ENCODE data around the gene GPR161.
"Not testable (repeated sequence)": the region's sequence is repeated elsewhere in the genome, so short reads cannot be mapped to it uniquely, and the experiment has no call there.

Gene GPR161

DNA sequence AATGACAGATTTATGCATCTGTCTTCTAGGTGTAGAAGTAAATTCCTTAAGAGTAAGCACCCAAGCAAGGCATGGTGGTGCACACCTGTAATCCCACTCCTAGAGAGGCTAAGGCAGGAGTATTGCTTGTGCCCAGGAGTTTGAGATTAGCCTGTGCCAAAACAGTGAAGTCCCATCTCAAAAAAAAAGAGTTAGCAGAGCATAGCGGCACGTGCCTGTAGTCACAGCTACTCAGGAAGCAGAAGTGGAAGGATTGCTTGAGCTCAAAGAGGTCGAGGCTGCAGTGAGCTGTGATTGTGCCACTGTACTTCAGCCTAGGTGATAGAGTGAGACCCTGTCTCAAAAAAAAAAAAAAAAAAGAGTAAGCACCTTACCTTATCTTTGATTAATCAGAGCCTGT lies 26.9 kb upstream of the GPR161 start:
- no peak overlapping the region for H3K9ac ChIP-seq (ENCODE audit: low read depth, low read length)
- H3K27ac ChIP-seq (ENCODE audit: low read length) = no peak overlapping the region
- no peaks in the 10 kb centered on the region; the same call in 1 of the 2 replicates for H3K9me3 ChIP-seq (ENCODE audit: insufficient read depth, low read depth, low read length)
- H3K4me1 ChIP-seq (ENCODE audit: insufficient read depth, low read length) = no peaks in the 10 kb centered on the region
- H3K36me3 ChIP-seq (ENCODE audit: insufficient read depth, low read depth, low read length) = no peaks in the 10 kb centered on the region
- no peak overlapping the region for H3K4me3 ChIP-seq (ENCODE audit: low read length)
- no peaks in the 10 kb centered on the region for H3K27me3 ChIP-seq (ENCODE audit: insufficient read depth, low read length)

DNA sequence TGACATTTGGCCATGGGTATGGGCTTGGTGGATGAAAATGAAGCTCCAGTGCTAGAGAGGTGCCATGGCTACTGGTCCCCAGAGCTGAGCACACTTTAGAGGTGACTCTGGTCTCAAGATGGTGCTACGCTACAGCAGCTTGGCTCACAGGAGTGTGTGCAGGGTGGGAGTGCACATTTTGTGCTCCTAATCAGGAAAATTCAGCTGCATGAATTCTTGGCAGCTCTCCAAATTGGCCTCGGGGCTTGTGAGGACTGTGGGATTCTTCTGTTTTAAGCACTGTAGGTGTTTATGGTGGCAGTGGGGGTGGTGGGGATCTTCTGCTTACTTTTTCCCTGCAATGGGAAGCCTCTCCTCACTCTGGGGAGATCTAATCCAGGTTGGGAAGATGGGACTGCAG lies 24.7 kb upstream of the GPR161 start:
- no peak overlapping the region for H3K9ac ChIP-seq (ENCODE audit: low read depth, low read length)
- no peaks in the 10 kb centered on the region for H3K27me3 ChIP-seq (ENCODE audit: insufficient read depth, low read length)
- H3K4me3 ChIP-seq (ENCODE audit: low read length) = no peak overlapping the region
- H3K9me3 ChIP-seq (ENCODE audit: insufficient read depth, low read depth, low read length) = no peaks in the 10 kb centered on the region; the same call in none of the 2 replicates
- H3K4me1 ChIP-seq (ENCODE audit: insufficient read depth, low read length) = no peaks in the 10 kb centered on the region
- H3K27ac ChIP-seq (ENCODE audit: low read length) = no peak overlapping the region
- no peaks in the 10 kb centered on the region for H3K36me3 ChIP-seq (ENCODE audit: insufficient read depth, low read depth, low read length)

DNA sequence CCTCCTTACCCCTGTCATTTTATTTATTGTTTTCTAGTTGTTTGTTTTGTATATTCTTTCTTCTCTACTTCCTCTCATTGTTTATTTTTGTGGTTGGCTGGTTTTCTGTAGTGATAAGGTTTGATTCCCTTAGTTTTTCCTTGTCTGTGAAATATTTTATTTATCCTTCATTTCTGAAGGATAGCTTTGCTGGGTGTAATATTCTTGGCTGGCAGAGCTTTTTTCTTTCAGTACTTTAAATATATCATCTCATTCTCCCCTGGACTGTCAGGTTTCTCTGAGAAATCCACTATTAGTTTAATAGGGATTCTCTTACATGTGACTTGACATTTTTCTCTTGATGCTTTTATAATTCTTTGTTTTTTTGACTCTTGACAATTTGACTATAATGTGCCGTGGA lies 23.2 kb upstream of the GPR161 start:
- Histone ChIP-seq H3K27me3 (ENCODE audit: insufficient read depth, low read length) (no peaks in the 10 kb centered on the region), H3K4me3 (ENCODE audit: low read length) (no peak overlapping the region), H3K4me1 (ENCODE audit: insufficient read depth, low read length) (no peaks in the 10 kb centered on the region), H3K27ac (ENCODE audit: low read length) (no peak overlapping the region), H3K36me3 (ENCODE audit: insufficient read depth, low read depth, low read length) (no peaks in the 10 kb centered on the region), H3K9ac (ENCODE audit: low read depth, low read length) (no peak overlapping the region), H3K9me3 (ENCODE audit: insufficient read depth, low read depth, low read length) (no peaks in the 10 kb centered on the region; the same call in none of the 2 replicates)

DNA sequence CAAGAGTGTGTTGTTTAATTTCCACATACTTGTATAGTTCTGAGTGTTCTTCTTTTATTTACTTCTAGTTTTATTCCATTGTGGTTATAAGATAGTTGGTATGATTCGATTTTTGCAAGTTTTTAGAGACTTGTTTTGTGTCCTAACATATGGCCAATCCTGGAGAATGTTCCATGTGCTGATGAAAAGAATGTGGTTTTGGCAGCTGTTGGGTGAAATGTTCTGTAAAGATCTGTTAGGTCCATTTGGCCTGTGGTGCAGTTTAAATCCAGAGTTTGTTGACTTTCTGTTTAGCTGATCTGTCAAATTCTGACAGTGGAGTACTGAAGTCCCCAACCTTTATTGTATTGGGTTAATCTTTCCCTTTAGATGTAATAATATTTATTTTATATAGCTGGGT lies 22.5 kb upstream of the GPR161 start:
- Histone ChIP-seq H3K4me1 (ENCODE audit: insufficient read depth, low read length) (no peaks in the 10 kb centered on the region), H3K27me3 (ENCODE audit: insufficient read depth, low read length) (no peaks in the 10 kb centered on the region), H3K9me3 (ENCODE audit: insufficient read depth, low read depth, low read length) (no peaks in the 10 kb centered on the region; the same call in none of the 2 replicates), H3K9ac (ENCODE audit: low read depth, low read length) (no peak overlapping the region), H3K4me3 (ENCODE audit: low read length) (no peak overlapping the region), H3K36me3 (ENCODE audit: insufficient read depth, low read depth, low read length) (no peaks in the 10 kb centered on the region), H3K27ac (ENCODE audit: low read length) (no peak overlapping the region)

DNA sequence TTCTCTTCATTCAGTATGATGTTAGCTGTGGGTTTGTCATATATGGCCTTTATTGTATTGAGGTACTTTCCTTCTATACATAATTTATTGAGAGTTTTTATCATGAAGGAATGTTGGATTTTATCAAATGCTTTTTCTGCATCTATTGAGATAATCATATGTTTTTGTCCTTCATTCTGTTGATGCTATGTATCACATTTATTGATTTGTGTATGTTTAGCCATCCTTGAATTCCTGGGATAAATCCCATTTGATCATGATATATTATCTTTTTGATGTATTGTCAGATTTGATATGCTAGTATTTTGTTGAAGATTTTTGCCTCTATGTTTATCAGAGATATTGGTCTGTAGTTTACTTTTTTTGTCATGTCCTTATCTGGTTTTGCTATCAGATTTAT lies 20.9 kb upstream of the GPR161 start:
- Histone ChIP-seq H3K27ac (ENCODE audit: low read length) (no peak overlapping the region), H3K27me3 (ENCODE audit: insufficient read depth, low read length) (no peaks in the 10 kb centered on the region)

DNA sequence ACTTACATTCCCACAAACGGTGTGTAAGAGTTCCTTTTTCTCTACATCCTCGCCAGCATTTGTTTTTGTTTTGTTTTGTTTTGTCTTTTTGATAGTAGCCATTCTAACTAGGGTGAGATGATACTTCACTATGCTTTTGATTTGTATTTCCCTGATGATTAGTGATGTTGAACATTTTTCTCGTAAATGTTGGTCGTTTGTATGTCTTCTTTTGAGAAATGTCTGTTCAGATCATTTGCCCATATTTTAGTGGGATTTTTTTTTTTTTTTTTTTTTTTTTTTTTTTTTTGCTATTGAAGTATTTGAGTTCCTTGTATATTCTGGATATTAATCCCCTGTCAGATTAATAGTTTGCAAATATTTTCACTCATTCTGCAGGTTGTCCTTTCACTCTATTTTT lies 19.2 kb upstream of the GPR161 start:
- Histone ChIP-seq H3K36me3 (ENCODE audit: insufficient read depth, low read depth, low read length) (no peaks in the 10 kb centered on the region), H3K27ac (ENCODE audit: low read length) (no peak overlapping the region), H3K4me3 (ENCODE audit: low read length) (no peak overlapping the region), H3K9ac (ENCODE audit: low read depth, low read length) (no peak overlapping the region), H3K9me3 (ENCODE audit: insufficient read depth, low read depth, low read length) (no peaks in the 10 kb centered on the region; the same call in none of the 2 replicates), H3K27me3 (ENCODE audit: insufficient read depth, low read length) (no peaks in the 10 kb centered on the region), H3K4me1 (ENCODE audit: insufficient read depth, low read length) (no peaks in the 10 kb centered on the region)

More for the DNA sequence above, 20.9 kb upstream of the GPR161 start:
- H3K9me3 ChIP-seq (ENCODE audit: insufficient read depth, low read depth, low read length) = no peaks in the 10 kb centered on the region; the same call in none of the 2 replicates
- H3K4me3 ChIP-seq (ENCODE audit: low read length) = no peak overlapping the region
- no peak overlapping the region for H3K9ac ChIP-seq (ENCODE audit: low read depth, low read length)
- H3K4me1 ChIP-seq (ENCODE audit: insufficient read depth, low read length) = no peaks in the 10 kb centered on the region
- H3K36me3 ChIP-seq (ENCODE audit: insufficient read depth, low read depth, low read length) = no peaks in the 10 kb centered on the region

DNA sequence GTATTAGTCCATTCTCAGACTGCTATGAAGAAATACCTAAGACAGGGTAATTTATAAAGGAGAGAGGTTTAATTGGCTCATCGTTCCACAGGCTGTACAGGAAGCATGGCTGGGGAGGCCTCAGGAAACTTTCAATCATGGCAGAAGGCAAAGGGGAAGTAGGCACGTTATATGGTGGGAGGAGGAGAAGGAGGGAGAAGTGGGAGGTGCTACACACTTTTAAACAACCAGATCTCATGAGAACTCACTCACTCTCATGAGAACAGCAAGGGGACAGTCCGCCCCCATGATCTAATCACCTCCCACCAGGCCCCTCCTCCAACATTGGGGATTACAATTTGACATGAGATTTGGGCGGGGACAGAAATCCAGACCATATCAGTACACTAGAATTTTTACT lies 18.0 kb upstream of the GPR161 start:
- not testable (repeated sequence) for H3K9me3 ChIP-seq (ENCODE audit: insufficient read depth, low read depth, low read length); H3K36me3 ChIP-seq (ENCODE audit: insufficient read depth, low read depth, low read length); H3K9ac ChIP-seq (ENCODE audit: low read depth, low read length); H3K27me3 ChIP-seq (ENCODE audit: insufficient read depth, low read length); H3K4me3 ChIP-seq (ENCODE audit: low read length); H3K4me1 ChIP-seq (ENCODE audit: insufficient read depth, low read length); H3K27ac ChIP-seq (ENCODE audit: low read length)

DNA sequence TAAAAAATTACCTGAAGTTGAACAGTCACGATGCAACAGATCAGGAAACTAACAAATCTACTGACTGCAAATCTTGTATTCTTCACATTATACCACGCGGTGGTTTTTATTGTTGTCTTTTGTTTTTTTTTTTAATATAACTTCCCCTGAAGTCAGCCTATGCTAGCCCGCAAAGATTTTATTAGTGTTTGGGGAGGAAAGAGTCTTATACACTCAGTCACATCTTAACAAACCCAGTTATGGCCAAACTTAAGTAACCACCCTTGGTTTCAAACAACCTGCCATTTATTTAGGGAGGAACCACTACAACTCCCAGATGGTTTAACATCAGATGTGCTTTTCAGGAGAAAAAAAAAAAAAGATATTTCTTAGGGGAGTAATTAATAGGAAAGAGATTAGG lies 15.2 kb upstream of the GPR161 start:
- no peaks in the 10 kb centered on the region for H3K4me1 ChIP-seq (ENCODE audit: insufficient read depth, low read length)
- H3K4me3 ChIP-seq (ENCODE audit: low read length) = no peak overlapping the region
- no peaks in the 10 kb centered on the region for H3K27me3 ChIP-seq (ENCODE audit: insufficient read depth, low read length)
- H3K9ac ChIP-seq (ENCODE audit: low read depth, low read length) = no peak overlapping the region
- H3K36me3 ChIP-seq (ENCODE audit: insufficient read depth, low read depth, low read length) = no peaks in the 10 kb centered on the region
- no peak overlapping the region for H3K27ac ChIP-seq (ENCODE audit: low read length)
- no peaks in the 10 kb centered on the region for H3K9me3 ChIP-seq (ENCODE audit: insufficient read depth, low read depth, low read length)

DNA sequence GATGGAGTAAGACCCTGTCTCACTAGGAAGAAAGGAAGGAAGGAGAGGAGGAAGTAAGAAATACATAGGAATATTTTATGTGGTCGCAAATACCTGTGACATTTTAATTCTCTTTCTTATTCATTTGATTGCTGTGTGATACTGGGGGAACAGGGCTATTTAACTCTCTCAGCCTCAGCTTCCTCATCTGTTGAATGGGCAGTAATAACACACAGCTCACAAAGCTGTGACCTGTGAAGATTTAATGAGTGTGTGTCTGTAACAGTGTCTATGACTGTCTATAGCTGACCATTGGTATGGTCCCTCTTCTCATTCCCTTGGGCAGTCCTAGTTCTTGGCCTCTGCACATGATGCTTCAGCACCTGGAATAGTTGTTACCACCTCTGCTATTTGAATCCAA lies 13.6 kb upstream of the GPR161 start:
- Histone ChIP-seq H3K4me1 (ENCODE audit: insufficient read depth, low read length) (no peaks in the 10 kb centered on the region; the same call in 1 of the 2 replicates), H3K9me3 (ENCODE audit: insufficient read depth, low read depth, low read length) (no peaks in the 10 kb centered on the region), H3K27me3 (ENCODE audit: insufficient read depth, low read length) (no peaks in the 10 kb centered on the region), H3K27ac (ENCODE audit: low read length) (no peak overlapping the region), H3K36me3 (ENCODE audit: insufficient read depth, low read depth, low read length) (no peaks in the 10 kb centered on the region), H3K4me3 (ENCODE audit: low read length) (no peak overlapping the region), H3K9ac (ENCODE audit: low read depth, low read length) (no peak overlapping the region)

DNA sequence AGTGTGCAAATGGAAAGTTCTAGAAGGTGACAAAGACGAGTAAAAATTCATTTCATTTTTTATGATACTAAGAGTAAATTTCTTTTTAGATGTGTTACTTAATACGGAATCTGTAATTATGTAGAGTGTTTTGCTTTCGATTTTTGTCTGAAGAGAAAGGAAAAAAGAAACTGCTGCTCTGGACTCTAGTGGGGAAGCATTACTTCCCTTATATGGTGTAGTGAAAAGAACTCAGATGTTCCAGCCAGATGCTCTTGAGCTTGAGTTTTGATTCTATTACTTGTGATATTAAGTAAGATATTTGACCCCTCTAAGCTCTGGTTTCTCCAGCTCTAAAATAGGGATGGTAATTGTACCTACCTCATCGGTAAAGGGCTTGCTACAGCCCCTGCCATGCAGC lies 12.2 kb upstream of the GPR161 start:
- Histone ChIP-seq H3K4me3 (ENCODE audit: low read length) (no peak overlapping the region), H3K9ac (ENCODE audit: low read depth, low read length) (no peak overlapping the region), H3K4me1 (ENCODE audit: insufficient read depth, low read length) (no peaks in the 10 kb centered on the region; the same call in 1 of the 2 replicates), H3K27ac (ENCODE audit: low read length) (no peak overlapping the region), H3K36me3 (ENCODE audit: insufficient read depth, low read depth, low read length) (no peaks in the 10 kb centered on the region), H3K27me3 (ENCODE audit: insufficient read depth, low read length) (no peaks in the 10 kb centered on the region), H3K9me3 (ENCODE audit: insufficient read depth, low read depth, low read length) (no peaks in the 10 kb centered on the region)

DNA sequence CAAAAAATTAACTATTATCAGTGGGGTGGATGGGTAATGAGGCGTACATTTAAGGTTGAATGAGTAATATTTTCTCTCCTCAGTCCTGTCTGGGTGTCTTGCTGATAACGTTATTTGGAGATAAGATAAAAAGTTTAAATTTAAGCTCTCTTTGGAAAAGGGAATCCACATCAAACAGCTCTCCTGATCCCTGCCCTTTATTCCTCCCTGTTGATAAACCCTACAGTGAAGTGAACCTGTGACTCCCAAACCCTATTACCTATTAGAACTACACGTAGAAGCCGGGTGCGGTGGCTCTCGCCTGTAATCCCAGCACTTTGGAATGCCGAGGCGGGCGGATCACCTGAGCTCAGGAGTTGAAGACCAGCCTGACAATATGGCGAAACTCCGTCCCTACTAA lies 9.9 kb upstream of the GPR161 start:
- Histone ChIP-seq H3K4me3 (ENCODE audit: low read length) (no peak overlapping the region), H3K9me3 (ENCODE audit: insufficient read depth, low read depth, low read length) (no peaks in the 10 kb centered on the region), H3K27ac (ENCODE audit: low read length) (no peak overlapping the region), H3K9ac (ENCODE audit: low read depth, low read length) (no peak overlapping the region), H3K4me1 (ENCODE audit: insufficient read depth, low read length) (no peaks in the 10 kb centered on the region; the same call in 1 of the 2 replicates), H3K36me3 (ENCODE audit: insufficient read depth, low read depth, low read length) (no peaks in the 10 kb centered on the region), H3K27me3 (ENCODE audit: insufficient read depth, low read length) (no peaks in the 10 kb centered on the region)

DNA sequence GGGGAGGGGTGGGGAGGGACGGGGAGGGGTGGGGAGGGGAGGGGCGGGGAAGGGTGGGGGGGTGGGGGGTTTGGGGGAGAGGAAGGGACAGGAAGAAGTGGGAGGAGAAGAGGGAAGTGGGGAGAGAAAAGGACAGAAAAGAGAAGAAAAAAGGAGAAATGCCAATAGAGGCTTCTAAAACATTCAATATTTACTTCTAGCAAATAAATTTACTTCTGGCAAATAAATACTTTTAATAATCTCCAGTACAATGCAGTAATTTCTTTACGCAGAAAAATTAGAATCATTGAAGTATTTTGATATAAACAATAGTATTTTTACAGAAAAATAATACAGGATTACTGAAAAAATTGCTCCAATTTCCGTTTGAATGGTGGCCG lies 9.4 kb upstream of the GPR161 start:
- H3K9me3 ChIP-seq (ENCODE audit: insufficient read depth, low read depth, low read length) = no peaks in the 10 kb centered on the region
- H3K9ac ChIP-seq (ENCODE audit: low read depth, low read length) = no peak overlapping the region
- H3K4me1 ChIP-seq (ENCODE audit: insufficient read depth, low read length) = no peaks in the 10 kb centered on the region; the same call in 1 of the 2 replicates
- H3K27me3 ChIP-seq (ENCODE audit: insufficient read depth, low read length) = no peaks in the 10 kb centered on the region
- no peaks in the 10 kb centered on the region for H3K36me3 ChIP-seq (ENCODE audit: insufficient read depth, low read depth, low read length)
- H3K27ac ChIP-seq (ENCODE audit: low read length) = no peak overlapping the region
- no peak overlapping the region for H3K4me3 ChIP-seq (ENCODE audit: low read length)

All from iPS-20b (cell line).